ENCODE measurements around the gene UCP2. TPM values are rescaled to one million over a fixed set of nuclear protein-coding genes. Genes with fewer than 3 reads are reported as not detected.

The UCP2 gene
- 47.4 TPM for total RNA-seq

GRCh38 chr11:73982595-73982989, at the start of gene UCP2:
Gene UCP2, minus strand, starts transcription at chr11:73982843. Its CDS starts 4,465 bp downstream, at chr11:73978378.

GRCh38 chr11:74008373-74009229, 26.0 kb upstream of the UCP2 start, which contains the start of gene UCP3:
Gene UCP3, minus strand, starts transcription at chr11:74009085. Its CDS starts 2,043 bp downstream, at chr11:74007042.

GRCh38 chr11:73950869-73951710, 31.6 kb downstream of the UCP2 start, which contains the start of gene DNAJB13:
Gene DNAJB13, plus strand, starts transcription at chr11:73951026. Its CDS starts 44 bp downstream, at chr11:73951070.

Other genes with a start within 250 kb of the UCP2 start
- 160 TPM for gene RAB6A, start 221.8 kb downstream of the UCP2 start, total RNA-seq
- gene MRPL48, start 195.0 kb downstream of the UCP2 start, total RNA-seq = 23.8 TPM
- gene COA4, start 106.0 kb downstream of the UCP2 start, total RNA-seq = 34.4 TPM
- gene PAAF1, start 105.8 kb downstream of the UCP2 start, total RNA-seq = 25.2 TPM
- 1.0 TPM for gene DNAJB13, start 31.8 kb downstream of the UCP2 start, total RNA-seq
- 1.6 TPM for gene UCP3, start 26.2 kb upstream of the UCP2 start, total RNA-seq
- gene C2CD3, start 188.2 kb upstream of the UCP2 start, total RNA-seq = 44.8 TPM
- 37.2 TPM for gene PPME1, start 188.4 kb upstream of the UCP2 start, total RNA-seq

Data from camera-type eye (tissue), 1 donor.